Keratinocyte (primary cell): ENCODE measurements around the gene TP53BP2. TPM values are rescaled to one million over a fixed set of nuclear protein-coding genes. Genes with fewer than 3 reads are reported as not detected.

ENCODE experiments used
- DNase-seq: peaks from one replicate; pipeline ENCODE4 v3.0.0-alpha.2; 2011; ENCODE audit warnings: low read depth, missing footprints, low spot score
- FAIRE-seq: peaks from 2 replicates; lab custom pipeline; 2011; peaks lifted over from hg19 to GRCh38; lab: Jason Lieb, UNC
- H2AFZ ChIP-seq: 2 replicates; pipeline ENCODE4 v1.6.0; 2012; ENCODE audit warnings: low read length, control low read depth, inconsistent platforms; ENCODE audit not compliant: control insufficient read depth
- H3K27ac ChIP-seq: 2 replicates; pipeline ENCODE4 v1.5.1; 2011; ENCODE audit warnings: low read length; ENCODE audit not compliant: control insufficient read depth, insufficient read depth
- H3K27me3 ChIP-seq: 3 replicates; pipeline ENCODE4 v1.6.0; 2011; ENCODE audit warnings: low read length; ENCODE audit not compliant: control insufficient read depth, insufficient read depth; ENCODE audit errors: extremely low read depth
- H3K36me3 ChIP-seq, 2 experiments: 2 replicates in 1 of 2; 3 replicates in 1 of 2; pipeline ENCODE4 v1.5.1; 2011; ENCODE audit warnings: low read length in 2 of 2, mild to moderate bottlenecking in 1 of 2; ENCODE audit not compliant: control insufficient read depth in 2 of 2, insufficient read depth in 2 of 2; ENCODE audit errors: extremely low read depth in 1 of 2
- H3K4me1 ChIP-seq: 3 replicates; pipeline ENCODE4 v1.5.1; 2011; ENCODE audit warnings: low read length; ENCODE audit not compliant: control insufficient read depth, insufficient read depth; ENCODE audit errors: extremely low read depth
- H3K4me2 ChIP-seq: 3 replicates; pipeline ENCODE4 v1.6.0; 2011; ENCODE audit warnings: low read depth, low read length; ENCODE audit not compliant: control insufficient read depth, insufficient read depth; ENCODE audit errors: extremely low read depth
- H3K4me3 ChIP-seq, 3 experiments: fragments of 200-600 bp in 1 of 3; sonication (generic) in 1 of 3; 2 replicates in 2 of 3; 3 replicates in 1 of 3; pipeline ENCODE4 v1.5.1; 2011 to 2016; ENCODE audit warnings: low read length in 3 of 3, mild to moderate bottlenecking in 3 of 3, control low read depth in 2 of 3, inconsistent platforms in 1 of 3, low read depth in 1 of 3, mixed read lengths in 1 of 3, mixed run types in 1 of 3, moderate library complexity in 1 of 3; ENCODE audit not compliant: control insufficient read depth in 2 of 3, insufficient read depth in 2 of 3; ENCODE audit errors: extremely low read depth in 1 of 3
- H3K79me2 ChIP-seq: 2 replicates; pipeline ENCODE4 v1.6.0; 2012; ENCODE audit warnings: low read length; ENCODE audit not compliant: control insufficient read depth, insufficient read depth
- H3K9ac ChIP-seq: 3 replicates; pipeline ENCODE4 v1.6.0; 2011; ENCODE audit warnings: low read length; ENCODE audit not compliant: control insufficient read depth, insufficient read depth; ENCODE audit errors: extremely low read depth
- H3K9me1 ChIP-seq: 3 replicates; pipeline ENCODE4 v1.6.0; 2011; ENCODE audit warnings: low read length; ENCODE audit not compliant: control insufficient read depth, insufficient read depth; ENCODE audit errors: extremely low read depth
- H3K9me3 ChIP-seq: 2 replicates; pipeline ENCODE4 v1.5.1; 2012; ENCODE audit warnings: low read depth, low read length; ENCODE audit not compliant: control insufficient read depth
- H4K20me1 ChIP-seq: 3 replicates; pipeline ENCODE4 v1.6.0; 2011; ENCODE audit warnings: low read length; ENCODE audit not compliant: control insufficient read depth, insufficient read depth; ENCODE audit errors: extremely low read depth
- EZH2 ChIP-seq: IDR thresholded peaks from one replicate; pipeline ENCODE4 v1.6.1; 2012; ENCODE audit warnings: inconsistent platforms, mild to moderate bottlenecking, low read length, moderate library complexity
- dilution Hi-C: fragments of 300-500 bp; cut with MboI; formaldehyde crosslinking; loops from one replicate; pipeline ENCODE4 v1.7.0; 2020; ENCODE audit warnings: low sequenced_read_pairs; ENCODE audit not compliant: extremely low pct_ligation_motif_present
- polyA plus RNA-seq, 5 experiments: library from polyadenylated mRNA; depleted of rRNA in 3 of 5; stranded (reverse) in 3 of 5; stranded (forward) in 1 of 5; unstranded in 1 of 5; fragments of >200 nt; gene quantifications; 1 replicate in 1 of 5; 2 replicates in 3 of 5; 3 replicates in 1 of 5; pipeline versions ENCODE4 v1.2.1 to v1.2.3, GENCODE V29; 2011 to 2012; ENCODE audit warnings: missing spikeins in 2 of 5, low read depth in 1 of 5, low replicate concordance in 1 of 5
- TF ChIP-seq, protein P1 (sequence below), 3 experiments: IDR thresholded peaks in 1 of 3; conservative IDR thresholded peaks in 1 of 3; optimal IDR thresholded peaks in 1 of 3; 2 replicates in 2 of 3; 3 replicates in 1 of 3; pipeline versions ENCODE3 to v1.5.1; 2011; ENCODE audit warnings: low read length in 3 of 3, mild to moderate bottlenecking in 3 of 3, moderate library complexity in 2 of 3, control low read depth in 1 of 3, inconsistent platforms in 1 of 3; ENCODE audit not compliant: insufficient read depth in 2 of 3; ENCODE audit errors: extremely low read depth in 1 of 3

Gene TP53BP2
- polyA plus RNA-seq, 1 donor (not counting 4 experiments of a cell fraction or from before 2014, with no cell fraction given), result 22.5 TPM

DNA sequence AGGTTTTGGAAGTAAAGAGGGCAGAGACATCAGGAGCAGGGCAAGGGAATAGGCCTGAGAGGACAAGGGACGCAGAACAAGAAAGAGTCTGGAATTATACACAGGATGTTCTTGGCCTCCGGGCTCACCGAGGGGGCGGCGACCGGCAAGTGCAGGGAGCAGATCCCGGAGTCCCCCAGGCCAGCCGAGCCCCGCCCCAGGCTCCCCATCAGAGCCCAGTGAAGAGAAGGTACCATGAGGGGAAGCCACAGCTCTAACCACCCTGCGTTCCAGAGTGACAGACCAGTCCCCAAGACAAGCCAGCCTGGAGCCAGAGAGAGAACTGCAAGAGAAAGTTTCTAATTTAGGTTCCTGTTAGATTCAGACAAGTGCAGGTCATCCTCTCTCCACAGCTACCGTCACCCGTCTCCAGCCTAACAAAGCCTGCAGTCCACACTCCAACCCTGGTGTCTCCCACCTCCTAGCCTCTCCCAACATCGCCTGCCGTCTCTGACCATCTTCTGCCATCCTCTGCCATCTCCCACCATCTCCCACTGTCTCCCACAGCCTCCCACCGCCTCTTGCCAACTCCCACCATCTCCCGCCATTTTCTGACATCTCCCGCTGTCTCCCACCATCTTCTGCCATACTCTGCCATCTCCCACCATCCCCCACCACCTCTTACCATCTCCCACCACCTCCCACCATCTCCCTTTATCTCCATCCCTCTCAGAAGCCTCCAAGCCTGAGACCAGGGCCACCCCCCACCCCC is 90.9 kb downstream of the TP53BP2 start:
- Histone ChIP-seq H3K4me1 (no peaks in the 10 kb centered on the region), H3K4me3 (no peak overlapping the region), H4K20me1 (no peaks in the 10 kb centered on the region), H3K79me2 (peaks cover 5% of the 10 kb centered on the region), H3K36me3 (peaks cover 76 to 80% of the 10 kb centered on the region in 2 experiments), H3K4me2 (no peak overlapping the region), H3K9ac (no peak overlapping the region), H3K27ac (no peak overlapping the region), H3K27me3 (no peaks in the 10 kb centered on the region), H2AFZ (no peak overlapping the region), H3K9me1 (no peaks in the 10 kb centered on the region), H3K9me3 (no peaks in the 10 kb centered on the region)
- no peak for FAIRE-seq
- no peak for TF ChIP-seq EZH2
- TF ChIP-seq, protein P1, sequence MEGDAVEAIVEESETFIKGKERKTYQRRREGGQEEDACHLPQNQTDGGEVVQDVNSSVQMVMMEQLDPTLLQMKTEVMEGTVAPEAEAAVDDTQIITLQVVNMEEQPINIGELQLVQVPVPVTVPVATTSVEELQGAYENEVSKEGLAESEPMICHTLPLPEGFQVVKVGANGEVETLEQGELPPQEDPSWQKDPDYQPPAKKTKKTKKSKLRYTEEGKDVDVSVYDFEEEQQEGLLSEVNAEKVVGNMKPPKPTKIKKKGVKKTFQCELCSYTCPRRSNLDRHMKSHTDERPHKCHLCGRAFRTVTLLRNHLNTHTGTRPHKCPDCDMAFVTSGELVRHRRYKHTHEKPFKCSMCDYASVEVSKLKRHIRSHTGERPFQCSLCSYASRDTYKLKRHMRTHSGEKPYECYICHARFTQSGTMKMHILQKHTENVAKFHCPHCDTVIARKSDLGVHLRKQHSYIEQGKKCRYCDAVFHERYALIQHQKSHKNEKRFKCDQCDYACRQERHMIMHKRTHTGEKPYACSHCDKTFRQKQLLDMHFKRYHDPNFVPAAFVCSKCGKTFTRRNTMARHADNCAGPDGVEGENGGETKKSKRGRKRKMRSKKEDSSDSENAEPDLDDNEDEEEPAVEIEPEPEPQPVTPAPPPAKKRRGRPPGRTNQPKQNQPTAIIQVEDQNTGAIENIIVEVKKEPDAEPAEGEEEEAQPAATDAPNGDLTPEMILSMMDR (optimal IDR thresholded peaks at IDR 0.05 in 1 of 3, IDR thresholded peaks at IDR 0.05 in 1 of 3, conservative IDR thresholded peaks at IDR 0.05 in 1 of 3; ENCODE audit: extremely low read depth in 1 of 3, insufficient read depth in 2 of 3, low read length in 3 of 3), result no peak
- no peak for DNase-seq
- dilution Hi-C loops, result no loop called here

- TF ChIP-seq, protein P1 (optimal IDR thresholded peaks at IDR 0.05 in 1 of 3, IDR thresholded peaks at IDR 0.05 in 1 of 3, conservative IDR thresholded peaks at IDR 0.05 in 1 of 3; ENCODE audit: extremely low read depth in 1 of 3, insufficient read depth in 2 of 3, low read length in 3 of 3), result no peak
- no peak for TF ChIP-seq EZH2
- dilution Hi-C loops, result no loop called here
- Histone ChIP-seq H2AFZ (no peak overlapping the region), H4K20me1 (no peaks in the 10 kb centered on the region), H3K36me3 (peaks cover 67 to 88% of the 10 kb centered on the region in 2 experiments), H3K27me3 (no peaks in the 10 kb centered on the region), H3K9me3 (no peaks in the 10 kb centered on the region), H3K4me1 (peaks cover 4% of the 10 kb centered on the region), H3K4me2 (no peak overlapping the region), H3K79me2 (peaks cover 5% of the 10 kb centered on the region), H3K4me3 (no peak overlapping the region), H3K9ac (no peak overlapping the region), H3K9me1 (no peaks in the 10 kb centered on the region), H3K27ac (no peak overlapping the region)
- no peak for FAIRE-seq
- DNase-seq, result no peak
These were observed 92.8 kb downstream of the TP53BP2 start for GRCh38 chr1:223752721-223753515.
